CD4-positive, alpha-beta memory T cell (primary cell): ENCODE measurements around the gene ANKHD1. TPM values are rescaled to one million over a fixed set of nuclear protein-coding genes. Genes with fewer than 3 reads are reported as not detected.

Source experiments
- CTCF ChIA-PET: fragments of 350-600 bp; sonication (Branson Sonifier 250); formaldehyde crosslinking; loops from one replicate; lab custom pipeline; 2021; ENCODE audit warnings: inconsistent platforms; ENCODE audit not compliant: partially characterized antibody; lab: Charles Lee
- POLR2A ChIA-PET: fragments of 350-600 bp; sonication (Branson Sonifier 250); formaldehyde crosslinking; loops from one replicate; lab custom pipeline; 2021; ENCODE audit not compliant: partially characterized antibody; lab: Charles Lee
- DNase-seq, 5 donors: peaks; one replicate each; pipeline versions ENCODE4 v3.0.0 to v3.0.0-alpha.2; 2020 to 2022; ENCODE audit warnings: mixed read lengths in 1 of 5
- H3K27ac ChIP-seq: one replicate; pipeline ENCODE4 v1.7.0; 2013; ENCODE audit warnings: low read depth, low read length
- H3K27me3 ChIP-seq: 2 replicates; pipeline ENCODE4 v1.7.0; 2013; ENCODE audit warnings: mild to moderate bottlenecking, low read length, moderate library complexity; ENCODE audit not compliant: insufficient read depth
- H3K36me3 ChIP-seq: 2 replicates; pipeline ENCODE4 v1.7.0; 2013; ENCODE audit warnings: mild to moderate bottlenecking, low read length, moderate library complexity; ENCODE audit not compliant: insufficient read depth
- H3K4me1 ChIP-seq: 2 replicates; pipeline ENCODE4 v1.7.0; 2013; ENCODE audit warnings: mild to moderate bottlenecking, low read length, moderate library complexity; ENCODE audit not compliant: insufficient read depth
- H3K4me3 ChIP-seq, 2 donors: one replicate each; pipeline ENCODE4 v1.7.0; 2013; ENCODE audit warnings: low read length in 2 of 2, mild to moderate bottlenecking in 1 of 2
- H3K9me3 ChIP-seq, 2 donors: one replicate each; pipeline ENCODE4 v1.7.0; 2013; ENCODE audit warnings: low read length in 2 of 2, control low read depth in 1 of 2; ENCODE audit not compliant: control insufficient read depth in 1 of 2
- H3K27ac Mint-ChIP-seq, 7 donors: one replicate each; pipeline ENCODE4 v1.8.0; 2020 to 2021; ENCODE audit warnings: mixed read lengths in 7 of 7, mild to moderate bottlenecking in 6 of 7, inconsistent platforms in 3 of 7, moderate library complexity in 3 of 7
- H3K27me3 Mint-ChIP-seq, 2 donors: one replicate each; pipeline ENCODE4 v1.8.0; 2020 to 2021; ENCODE audit warnings: mixed read lengths in 2 of 2
- H3K36me3 Mint-ChIP-seq, 2 donors: one replicate each; pipeline ENCODE4 v1.8.0; 2020 to 2021; ENCODE audit warnings: mixed read lengths in 2 of 2, inconsistent platforms in 1 of 2, mild to moderate bottlenecking in 1 of 2
- H3K4me1 Mint-ChIP-seq, 4 donors: one replicate each; pipeline ENCODE4 v1.8.0; 2020 to 2021; ENCODE audit warnings: mixed read lengths in 4 of 4, mild to moderate bottlenecking in 1 of 4
- H3K4me3 Mint-ChIP-seq, 8 donors: one replicate each; pipeline ENCODE4 v1.8.0; 2020 to 2021; ENCODE audit warnings: mixed read lengths in 8 of 8, mild to moderate bottlenecking in 7 of 8, moderate library complexity in 6 of 8, inconsistent platforms in 3 of 8
- H3K9me3 Mint-ChIP-seq, 8 donors: one replicate each; pipeline ENCODE4 v1.8.0; 2020 to 2021; ENCODE audit warnings: mixed read lengths in 8 of 8, mild to moderate bottlenecking in 5 of 8, inconsistent platforms in 3 of 8, moderate library complexity in 1 of 8
- intact Hi-C: fragments of 100-400 bp; cut with micrococcal nuclease; formaldehyde crosslinking; loops from one replicate; pipeline ENCODE4 v1.15.1; 2023
- polyA plus RNA-seq, 2 donors: library from polyadenylated mRNA; unstranded; fragments of 300-500 nt; fragmentation: Illumina TruSeq; gene quantifications; one replicate each; pipeline ENCODE4 v1.2.3, GENCODE V29; 2021
- total RNA-seq, 2 experiments: library from RNA; stranded (reverse); gene quantifications; one replicate each; pipeline ENCODE4 v1.2.3, GENCODE V29; 2021

ANKHD1 gene
- total and polyA plus RNA-seq, 4 experiments from 2014 or later: 58.6 to 252 (median 164) TPM

- Histone ChIP-seq H3K27ac (peak overlapping the region; percentile 90), H3K4me3 (no peak overlapping the region), H3K27me3 (no peaks in the 10 kb centered on the region), H3K9me3 (no peaks in the 10 kb centered on the region), H3K36me3 (peaks cover 1% of the 10 kb centered on the region), H3K4me1 (peaks cover 61% of the 10 kb centered on the region)
- Mint-ChIP-seq H3K27ac (peak overlapping the region in 4 of 7 donors; percentile 36 to 87 (median 73)), H3K36me3 (peaks cover 15 to 24% of the 10 kb centered on the region in 2 donors), H3K4me3 (no peak overlapping the region), H3K27me3 (no peaks in the 10 kb centered on the region), H3K9me3 (no peaks in the 10 kb centered on the region), H3K4me1 (peaks cover 26 to 58% (median 41%) of the 10 kb centered on the region in 4 donors)
- POLR2A ChIA-PET: interaction anchor here (0.7 to 1.3 kb wide), 2 partner anchors 235 to 261 kb away, joined by 3 to 6 read pairs; partner anchors contain the start of gene TMCO6
- CTCF ChIA-PET: interaction anchor here (0.8 to 1.0 kb wide), 2 partner anchors 31 to 164 kb away, joined by 3 to 4 read pairs; no protein-coding TSS in a partner anchor
- no peak for DNase-seq
- intact Hi-C loops: no loop called here
These were observed 2.0 kb downstream of the ANKHD1 start for GRCh38 chr5:140403613-140404012.

DNA sequence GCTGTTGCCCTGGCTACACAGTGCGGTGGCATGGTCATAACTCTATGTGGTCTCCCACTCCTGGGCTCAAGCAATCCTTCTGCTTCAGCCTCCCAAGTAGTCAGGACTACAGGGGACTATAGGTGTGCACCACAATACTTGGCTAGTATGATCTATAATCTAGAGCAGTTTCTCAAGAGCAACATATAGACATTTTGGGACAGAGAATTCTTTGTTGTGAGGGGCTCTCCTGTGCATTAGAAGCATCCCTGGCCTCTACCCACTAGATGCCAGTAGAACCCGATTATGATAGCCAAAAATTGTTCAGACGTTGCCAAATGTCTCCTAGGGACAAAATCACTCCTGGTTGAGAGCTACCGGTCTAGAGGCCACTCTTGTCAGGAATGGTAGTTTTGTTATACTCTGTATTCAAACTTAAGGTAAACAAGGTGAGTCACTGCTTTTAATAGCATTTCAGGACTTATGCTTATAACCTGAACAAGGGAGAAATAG is 7.2 kb downstream of the ANKHD1 start:
- Mint-ChIP-seq H3K4me1 (peaks cover 32 to 72% (median 52%) of the 10 kb centered on the region in 4 donors), H3K27me3 (no peaks in the 10 kb centered on the region), H3K27ac (peak overlapping the region in 3 of 7 donors; percentile 8 to 27 (median 19)), H3K36me3 (peaks cover 14 to 27% of the 10 kb centered on the region in 2 donors), H3K9me3 (no peaks in the 10 kb centered on the region), H3K4me3 (peak overlapping the region in 5 of 8 donors; percentile 11 to 63 (median 32))
- H3K4me1 ChIP-seq: peaks cover 73% of the 10 kb centered on the region
- ChIA-PET CTCF (no interaction called here), POLR2A (no interaction called here)
- DNase-seq: no peak
- no peak overlapping the region for H3K4me3 ChIP-seq
- H3K27me3 ChIP-seq: no peaks in the 10 kb centered on the region
- H3K9me3 ChIP-seq: no peaks in the 10 kb centered on the region
- H3K36me3 ChIP-seq: no peaks in the 10 kb centered on the region
- H3K27ac ChIP-seq: no peak overlapping the region
- intact Hi-C loops: no loop called here

GRCh38 chr5:140413230-140413629 is 11.6 kb downstream of the ANKHD1 start:
- POLR2A ChIA-PET: interaction anchor here (0.7 to 0.9 kb wide), 2 partner anchors 12 to 16 kb away, joined by 3 read pairs; partner anchors contain the start of gene ANKHD1
- intact Hi-C loops: no loop called here
- H3K36me3 ChIP-seq: no peaks in the 10 kb centered on the region
- no peak for DNase-seq
- CTCF ChIA-PET: no interaction called here
- H3K27ac ChIP-seq: no peak overlapping the region
- Mint-ChIP-seq H3K4me3 (peak overlapping the region in 2 of 8 donors; percentile 10 to 27), H3K36me3 (peaks cover 11 to 33% of the 10 kb centered on the region in 2 donors), H3K27me3 (no peaks in the 10 kb centered on the region), H3K9me3 (no peaks in the 10 kb centered on the region), H3K4me1 (peaks cover 28 to 65% (median 43%) of the 10 kb centered on the region in 4 donors), H3K27ac (peak overlapping the region in 3 of 7 donors; percentile 29 to 44 (median 31))
- no peaks in the 10 kb centered on the region for H3K27me3 ChIP-seq
- H3K4me3 ChIP-seq: no peak overlapping the region
- no peaks in the 10 kb centered on the region for H3K9me3 ChIP-seq
- peaks cover 45% of the 10 kb centered on the region for H3K4me1 ChIP-seq

- Mint-ChIP-seq H3K27me3 (no peaks in the 10 kb centered on the region), H3K4me1 (peaks cover 45 to 73% (median 58%) of the 10 kb centered on the region in 4 donors), H3K27ac (no peak overlapping the region), H3K36me3 (peaks cover 18 to 46% of the 10 kb centered on the region in 2 donors), H3K4me3 (peak overlapping the region in 1 of 8 donors; percentile 22), H3K9me3 (no peaks in the 10 kb centered on the region)
- Histone ChIP-seq H3K9me3 (no peaks in the 10 kb centered on the region), H3K4me3 (no peak overlapping the region), H3K4me1 (peaks cover 52% of the 10 kb centered on the region), H3K36me3 (no peaks in the 10 kb centered on the region), H3K27ac (no peak overlapping the region), H3K27me3 (no peaks in the 10 kb centered on the region)
- no peak for DNase-seq
- POLR2A ChIA-PET: no interaction called here
- CTCF ChIA-PET: no interaction called here
- intact Hi-C loops: no loop called here
These were observed 15.6 kb downstream of the ANKHD1 start for GRCh38 chr5:140417235-140417634.

DNA sequence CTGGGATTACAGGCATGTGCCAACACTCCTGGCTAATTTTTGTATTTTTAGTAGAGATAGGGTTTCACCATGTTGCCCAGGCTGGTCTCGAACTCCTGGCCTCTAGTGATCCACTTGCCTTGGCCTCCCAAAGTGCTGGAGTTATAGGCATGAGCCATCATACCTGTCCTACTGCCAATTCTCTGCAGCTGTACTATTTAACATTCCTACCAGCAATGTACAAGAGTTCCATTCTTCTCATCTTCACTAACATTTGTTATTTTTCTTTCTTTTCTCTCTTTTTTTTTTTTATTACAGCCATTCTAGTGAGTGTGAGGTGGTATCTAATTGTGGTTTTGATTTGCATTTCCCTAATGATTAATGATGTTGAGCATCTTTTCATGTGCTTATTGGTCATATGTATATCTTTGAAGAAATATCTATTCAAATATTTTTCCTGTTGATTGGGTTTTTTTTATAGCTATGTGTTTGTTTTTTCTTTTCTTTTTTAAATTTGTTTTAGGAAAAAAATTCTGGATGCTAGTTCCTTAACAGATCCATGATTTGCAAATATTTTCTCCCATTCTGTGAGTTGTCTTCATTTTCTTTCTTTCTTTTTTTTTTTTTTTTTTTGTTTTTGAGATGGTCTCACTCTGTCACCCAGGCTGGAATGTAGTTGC is 17.4 kb downstream of the ANKHD1 start:
- no peak for DNase-seq
- Mint-ChIP-seq H3K4me1 (peaks cover 46 to 70% (median 58%) of the 10 kb centered on the region in 4 donors), H3K27me3 (no peaks in the 10 kb centered on the region), H3K36me3 (peaks cover 17 to 42% of the 10 kb centered on the region in 2 donors), H3K9me3 (no peaks in the 10 kb centered on the region), H3K4me3 (peak overlapping the region in 5 of 8 donors; percentile 0 to 57 (median 28)), H3K27ac (peak overlapping the region in 2 of 7 donors; percentile 4 to 38)
- Histone ChIP-seq H3K27me3 (no peaks in the 10 kb centered on the region), H3K4me1 (peaks cover 55% of the 10 kb centered on the region), H3K27ac (no peak overlapping the region), H3K4me3 (no peak overlapping the region), H3K36me3 (no peaks in the 10 kb centered on the region), H3K9me3 (no peaks in the 10 kb centered on the region)
- ChIA-PET CTCF (interaction anchor here (0.8 kb wide), 1 partner anchor 13 kb away, joined by 3 read pairs; no protein-coding TSS in a partner anchor), POLR2A (interaction anchor here (0.7 to 1.4 kb wide), 4 partner anchors 17 to 215 kb away, joined by 3 to 4 read pairs (median 3); partner anchors contain the start of gene ANKHD1)
- intact Hi-C loops: no loop called here

DNA sequence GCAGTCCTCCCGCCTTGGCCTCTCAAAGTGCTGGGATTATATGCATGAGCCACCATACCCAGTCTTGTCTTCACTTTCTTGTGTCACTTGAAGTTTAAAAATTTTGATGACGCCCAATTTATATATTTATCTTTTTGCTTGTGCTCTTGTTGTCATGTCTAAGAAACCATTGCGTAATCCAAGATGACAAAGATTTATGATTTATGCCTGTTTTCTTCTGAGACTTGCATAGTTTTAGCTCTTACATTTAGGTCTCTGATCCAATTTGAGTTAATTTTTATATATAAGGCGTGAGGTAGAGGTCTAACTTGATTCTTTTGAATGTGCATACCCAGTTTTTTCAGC is 18.6 kb downstream of the ANKHD1 start:
- no peak for DNase-seq
- Histone ChIP-seq H3K36me3 (no peaks in the 10 kb centered on the region), H3K4me1 (peaks cover 55% of the 10 kb centered on the region), H3K4me3 (no peak overlapping the region), H3K27me3 (no peaks in the 10 kb centered on the region), H3K27ac (no peak overlapping the region), H3K9me3 (no peaks in the 10 kb centered on the region)
- Mint-ChIP-seq H3K27me3 (no peaks in the 10 kb centered on the region), H3K27ac (peak overlapping the region in 4 of 7 donors; percentile 19 to 87 (median 32)), H3K9me3 (no peaks in the 10 kb centered on the region), H3K4me3 (peak overlapping the region; percentile 0 to 75 (median 44)), H3K4me1 (peaks cover 52 to 72% (median 61%) of the 10 kb centered on the region in 4 donors), H3K36me3 (peaks cover 11 to 35% of the 10 kb centered on the region in 2 donors)
- intact Hi-C loops: no loop called here
- ChIA-PET CTCF (interaction anchor here (1.5 kb wide), 1 partner anchor 299 kb away, joined by 4 read pairs; no protein-coding TSS in a partner anchor), POLR2A (interaction anchor here (1.2 kb wide), 1 partner anchor 19 kb away, joined by 4 read pairs; no protein-coding TSS in a partner anchor)
